GM12892 (cell line): Measurements from ENCODE around the gene ST7.

Experiments
- POLR2A ChIP-seq: IDR thresholded peaks from 2 replicates; pipeline ENCODE4 v1.6.1; 2011; ENCODE audit warnings: low read depth, low read length, control low read depth
- POLR2AphosphoS5 ChIP-seq: IDR thresholded peaks from 2 replicates; pipeline ENCODE4 v1.6.1; 2011; ENCODE audit warnings: low read depth, low read length, control low read depth

GRCh38 chr7:116912269-116912909, 40.9 kb upstream of the ST7 start:
- TF ChIP-seq POLR2A, result no peak
- no peak for TF ChIP-seq POLR2AphosphoS5
